Activated T-helper 17 cell treated with anti-CD3 and anti-CD28 coated beads, Interleukin-2, amount 50 U/mL, for 72 hours (primary cell): ENCODE measurements around the gene SH3TC1. TPM values are rescaled to one million over a fixed set of nuclear protein-coding genes. Genes with fewer than 3 reads are reported as not detected.
A peak's percentile ranks its signal among the peaks of the same experiment; 100 is the strongest.

ENCODE experiments used
- ATAC-seq: fragments of 150-1000 bp; cut with Tn5 transposase; replicated peaks from 2 replicates; pipeline ENCODE4 v1.10.0; 2021; ENCODE audit warnings: mild to moderate bottlenecking, moderate library complexity
- H3K27ac Mint-ChIP-seq: one replicate; pipeline ENCODE4 v1.8.0; 2022; ENCODE audit warnings: mixed read lengths
- H3K27me3 Mint-ChIP-seq: one replicate; pipeline ENCODE4 v1.8.0; 2022; ENCODE audit warnings: mixed read lengths
- H3K36me3 Mint-ChIP-seq: one replicate; pipeline ENCODE4 v1.8.0; 2022; ENCODE audit warnings: low read depth, mild to moderate bottlenecking, mixed read lengths
- H3K4me1 Mint-ChIP-seq: one replicate; pipeline ENCODE4 v1.8.0; 2022; ENCODE audit warnings: mixed read lengths
- H3K4me3 Mint-ChIP-seq: one replicate; pipeline ENCODE4 v1.8.0; 2022; ENCODE audit warnings: mild to moderate bottlenecking, mixed read lengths
- H3K9me3 Mint-ChIP-seq: one replicate; pipeline ENCODE4 v1.8.0; 2022; ENCODE audit warnings: mixed read lengths
- total RNA-seq, 2 donors: library from RNA; stranded (reverse); gene quantifications; one replicate each; pipeline ENCODE4 v1.2.3, GENCODE V29; 2022

SH3TC1 gene
- total RNA-seq, 2 donors from 2014 or later, result 23.1 to 37.4 TPM

DNA sequence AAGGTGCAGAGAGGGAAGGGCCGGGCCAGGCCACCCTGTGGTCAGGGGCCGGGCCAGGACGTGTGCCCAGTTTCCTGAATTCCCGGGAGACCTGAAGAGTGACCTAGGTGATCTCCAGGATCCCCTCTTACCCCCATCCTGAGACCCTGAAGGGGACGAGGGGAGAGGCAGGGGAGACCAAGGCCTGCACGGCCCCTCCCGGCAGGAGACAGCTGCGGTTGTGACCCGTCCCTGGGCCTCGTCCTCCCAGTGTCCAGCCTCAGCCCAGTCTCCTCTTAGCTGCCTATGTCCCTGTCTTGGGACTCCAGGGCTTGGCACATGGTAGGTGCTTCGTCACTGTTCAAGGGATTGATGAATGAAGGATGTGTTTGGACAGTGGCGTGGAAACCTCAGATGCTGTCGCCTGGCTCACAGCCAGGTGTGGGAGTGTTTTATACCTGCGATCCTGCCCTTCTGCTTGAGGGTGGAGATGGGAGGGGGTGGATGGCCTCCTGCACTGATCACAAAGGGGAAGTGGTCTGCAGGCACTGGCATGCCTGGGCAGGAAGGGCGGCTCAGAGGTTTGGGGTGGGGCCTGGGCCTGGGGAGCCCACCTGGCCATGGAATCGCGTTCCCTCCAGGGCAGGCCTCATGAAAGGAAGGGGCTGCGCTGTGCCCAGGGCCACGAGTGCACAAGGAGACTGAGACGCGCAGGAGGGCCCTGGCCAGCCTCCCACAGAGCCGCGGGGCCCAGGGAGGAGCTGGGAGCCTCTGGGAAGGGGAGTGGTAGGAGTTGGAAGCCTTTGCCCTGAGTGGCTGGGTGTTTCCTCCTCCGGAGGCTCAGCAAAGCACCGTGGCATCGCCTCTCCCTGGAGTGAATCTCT, 6.9 kb downstream of the SH3TC1 start:
- no peak overlapping the region for H3K4me3 Mint-ChIP-seq
- peaks cover 9% of the 10 kb centered on the region for H3K36me3 Mint-ChIP-seq
- H3K27ac Mint-ChIP-seq, result no peak overlapping the region
- H3K27me3 Mint-ChIP-seq, result no peaks in the 10 kb centered on the region
- H3K4me1 Mint-ChIP-seq, result peaks cover 10% of the 10 kb centered on the region
- no peak for ATAC-seq
- H3K9me3 Mint-ChIP-seq, result no peaks in the 10 kb centered on the region

DNA sequence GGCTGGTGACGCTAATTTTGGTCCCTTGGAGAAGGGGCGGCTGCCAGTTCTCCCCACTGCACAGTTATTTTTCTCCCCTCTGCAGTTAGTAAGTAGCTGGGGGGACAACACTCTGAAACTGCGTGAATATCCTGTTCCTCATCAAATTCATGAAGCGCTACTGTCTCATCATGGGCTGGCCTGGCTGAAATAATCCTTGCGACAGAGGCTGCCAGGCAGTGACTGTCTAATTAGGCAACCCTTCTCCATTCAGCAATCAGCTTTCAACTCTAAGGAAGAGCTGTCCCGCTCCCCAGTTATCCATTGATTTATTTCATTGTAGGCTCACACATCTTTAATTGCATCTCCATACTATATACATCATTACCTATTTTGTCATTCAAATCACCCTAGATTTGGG, 8.2 kb downstream of the SH3TC1 start:
- H3K4me3 Mint-ChIP-seq, result no peak overlapping the region
- no peaks in the 10 kb centered on the region for H3K4me1 Mint-ChIP-seq
- no peak for ATAC-seq
- peaks cover 9% of the 10 kb centered on the region for H3K36me3 Mint-ChIP-seq
- no peaks in the 10 kb centered on the region for H3K27me3 Mint-ChIP-seq
- H3K9me3 Mint-ChIP-seq, result no peaks in the 10 kb centered on the region
- peak overlapping the region; percentile 25 for H3K27ac Mint-ChIP-seq

DNA sequence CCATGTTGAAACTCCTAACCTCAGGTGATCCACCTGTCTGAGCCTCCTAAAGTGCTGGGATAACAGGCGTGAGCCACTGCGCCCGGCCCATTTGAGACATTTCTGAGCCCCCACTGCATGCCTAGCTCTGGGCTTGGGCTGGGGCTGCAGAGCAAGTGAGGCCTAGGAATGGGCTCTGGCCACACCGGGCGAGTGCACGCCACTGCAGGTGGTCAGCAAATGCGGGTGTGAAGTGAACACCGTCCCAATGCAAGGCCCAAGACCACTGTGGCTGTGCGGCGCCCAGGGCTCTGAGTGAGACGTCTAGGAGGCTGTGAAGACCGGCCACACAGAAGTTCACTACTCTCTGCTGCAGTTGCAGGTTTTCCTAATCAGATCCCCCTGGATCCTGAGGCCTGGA, 9.5 kb downstream of the SH3TC1 start:
- Mint-ChIP-seq H3K27ac (no peak overlapping the region), H3K4me3 (no peak overlapping the region), H3K36me3 (peaks cover 13% of the 10 kb centered on the region), H3K4me1 (no peaks in the 10 kb centered on the region), H3K9me3 (no peaks in the 10 kb centered on the region), H3K27me3 (no peaks in the 10 kb centered on the region)
- ATAC-seq, result no peak

DNA sequence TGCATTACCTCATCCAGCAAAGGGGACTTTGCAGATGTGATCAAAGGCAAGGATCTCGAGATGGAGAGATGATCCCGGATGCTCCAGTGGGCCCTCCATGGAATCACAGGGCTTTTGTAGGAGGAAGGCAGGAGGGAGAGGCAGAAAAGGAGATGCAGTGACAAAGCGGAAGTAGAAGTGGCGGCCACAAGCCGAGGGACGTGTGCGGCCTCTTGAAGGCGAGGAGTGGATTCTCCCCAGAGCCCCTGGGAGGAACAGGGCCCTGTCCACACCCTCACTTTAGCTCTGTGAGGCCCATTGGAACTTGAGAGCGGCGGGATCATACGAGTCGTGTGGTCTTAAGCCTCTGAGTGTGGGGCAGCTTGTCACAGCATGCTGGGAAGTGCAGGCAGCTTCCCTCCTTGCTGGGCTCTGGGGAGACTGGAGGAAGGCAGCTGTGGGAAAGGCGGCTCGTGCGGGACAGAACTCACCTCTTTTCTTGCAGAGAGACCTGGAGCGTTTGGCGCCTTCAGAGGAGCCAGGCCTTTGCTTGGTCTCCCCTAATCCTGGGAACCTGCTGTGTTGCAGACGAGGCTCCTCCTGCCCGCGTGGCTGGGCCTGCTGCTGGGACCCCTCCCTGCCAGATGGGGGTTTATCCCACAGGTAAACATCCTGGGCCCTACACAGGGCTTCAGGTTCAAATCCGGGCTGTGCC, 10.2 kb downstream of the SH3TC1 start:
- no peak for ATAC-seq
- Mint-ChIP-seq H3K27ac (no peak overlapping the region), H3K4me3 (no peak overlapping the region), H3K9me3 (no peaks in the 10 kb centered on the region), H3K27me3 (no peaks in the 10 kb centered on the region), H3K36me3 (peaks cover 20% of the 10 kb centered on the region), H3K4me1 (no peaks in the 10 kb centered on the region)

DNA sequence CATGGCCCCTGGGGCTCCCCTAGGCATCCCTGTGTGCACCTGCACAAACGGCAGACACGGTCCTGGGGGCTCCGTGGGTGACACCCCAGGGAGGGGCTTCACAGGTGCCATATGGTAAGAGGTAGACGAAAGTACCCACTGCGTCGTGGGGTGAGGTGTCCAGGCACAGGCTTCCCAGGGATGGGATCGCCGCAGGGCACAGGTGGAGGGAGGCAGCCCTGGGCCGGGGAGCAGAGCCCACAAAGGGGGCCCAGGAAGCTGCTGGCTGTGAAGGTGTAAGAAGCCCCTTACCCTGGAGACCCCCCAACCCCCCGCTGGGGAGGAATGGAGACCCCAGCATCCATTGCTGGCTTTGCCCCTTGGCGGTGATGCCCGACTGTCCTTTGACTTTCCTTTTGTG, 10.9 kb downstream of the SH3TC1 start:
- no peaks in the 10 kb centered on the region for H3K9me3 Mint-ChIP-seq
- ATAC-seq, result no peak
- H3K36me3 Mint-ChIP-seq, result peaks cover 27% of the 10 kb centered on the region
- H3K27me3 Mint-ChIP-seq, result no peaks in the 10 kb centered on the region
- H3K4me3 Mint-ChIP-seq, result no peak overlapping the region
- no peak overlapping the region for H3K27ac Mint-ChIP-seq
- H3K4me1 Mint-ChIP-seq, result no peaks in the 10 kb centered on the region

DNA sequence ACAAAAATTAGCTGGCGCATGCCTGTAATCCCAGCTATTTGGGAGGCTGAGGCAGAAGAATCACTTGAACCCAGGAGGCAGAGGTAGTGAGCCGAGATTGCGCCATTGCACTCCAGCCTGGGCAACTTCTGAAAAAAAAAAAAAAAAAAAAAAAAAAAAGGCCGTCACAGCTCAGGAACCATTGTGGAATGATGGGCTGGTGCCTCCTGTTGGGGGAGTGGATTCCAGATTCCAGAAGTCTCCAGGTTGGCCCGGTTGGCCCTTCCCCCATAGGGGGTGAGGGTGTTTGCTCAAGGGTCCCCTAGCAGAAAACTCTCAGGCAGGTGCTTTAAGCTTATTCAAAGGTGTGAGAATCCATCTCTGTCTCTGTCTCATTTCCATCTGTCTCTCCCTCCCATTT, 11.5 kb downstream of the SH3TC1 start:
- no peak for ATAC-seq
- H3K4me3 Mint-ChIP-seq, result no peak overlapping the region
- H3K27me3 Mint-ChIP-seq, result no peaks in the 10 kb centered on the region
- no peak overlapping the region for H3K27ac Mint-ChIP-seq
- H3K36me3 Mint-ChIP-seq, result peaks cover 31% of the 10 kb centered on the region
- no peaks in the 10 kb centered on the region for H3K9me3 Mint-ChIP-seq
- no peaks in the 10 kb centered on the region for H3K4me1 Mint-ChIP-seq

DNA sequence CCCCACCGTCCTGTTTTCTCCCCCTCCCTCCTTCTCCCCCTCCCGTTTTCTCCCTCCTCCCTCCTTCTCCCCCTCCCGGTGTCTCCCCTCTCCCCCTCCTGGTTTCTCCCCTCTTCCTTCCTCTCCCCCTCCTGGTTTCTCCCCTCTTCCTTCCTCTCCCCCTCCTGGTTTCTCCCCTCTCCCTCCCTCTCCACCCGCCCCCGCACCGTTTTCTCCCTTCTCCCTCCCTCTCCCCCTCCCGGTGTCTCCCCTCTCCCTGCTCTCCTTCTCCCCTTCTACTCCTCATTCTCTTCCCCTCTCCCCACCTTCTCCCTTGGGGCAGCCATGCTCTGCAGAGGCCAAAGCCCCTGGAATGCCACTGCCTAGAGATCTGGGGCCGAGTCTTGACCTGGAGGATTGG, 12.2 kb downstream of the SH3TC1 start:
- no peaks in the 10 kb centered on the region for H3K4me1 Mint-ChIP-seq
- H3K36me3 Mint-ChIP-seq, result peaks cover 31% of the 10 kb centered on the region
- H3K27me3 Mint-ChIP-seq, result no peaks in the 10 kb centered on the region
- no peak overlapping the region for H3K27ac Mint-ChIP-seq
- no peak overlapping the region for H3K4me3 Mint-ChIP-seq
- ATAC-seq, result no peak
- H3K9me3 Mint-ChIP-seq, result no peaks in the 10 kb centered on the region

DNA sequence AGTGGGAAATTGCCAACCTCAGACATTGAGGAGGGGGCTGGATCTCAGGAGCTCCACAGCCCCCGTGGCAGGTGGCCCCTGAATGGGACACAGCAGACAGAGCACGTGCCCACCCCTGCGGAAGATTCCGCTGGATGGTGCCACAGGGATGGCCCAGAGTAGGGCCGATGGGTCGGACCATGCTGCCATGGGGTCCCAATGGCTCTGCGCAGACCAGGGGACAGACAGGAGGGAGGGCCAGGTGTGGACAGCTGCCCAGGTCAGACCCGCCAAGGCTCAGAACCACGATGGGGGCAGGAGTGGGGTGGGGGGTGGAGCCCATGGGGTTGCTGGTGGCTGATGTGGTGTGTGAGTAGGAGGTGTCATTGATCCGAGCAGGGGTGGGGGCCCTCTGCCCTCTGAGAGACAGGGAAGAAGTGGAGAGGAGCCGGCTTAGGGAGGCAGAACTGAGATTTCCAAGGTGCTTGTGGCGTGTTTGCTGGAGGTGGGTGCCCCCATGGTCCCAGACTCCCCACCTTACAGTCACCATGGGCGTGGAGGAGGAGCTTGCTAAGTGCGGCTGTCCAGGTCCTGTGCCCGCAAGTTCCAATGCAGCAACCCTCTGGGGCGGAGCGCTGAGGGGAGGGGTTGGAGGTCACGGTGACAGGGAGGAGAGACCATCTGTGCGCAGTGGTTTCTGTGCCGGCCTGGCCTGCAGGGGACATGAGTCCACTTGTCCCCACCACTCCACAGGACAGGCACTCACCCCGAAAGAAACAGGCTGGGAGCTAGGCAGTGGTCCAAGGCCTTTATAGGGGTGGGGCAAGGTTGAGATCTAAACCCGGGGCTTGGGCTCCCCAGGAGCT, 12.9 kb downstream of the SH3TC1 start:
- Mint-ChIP-seq H3K4me1 (no peaks in the 10 kb centered on the region), H3K27ac (no peak overlapping the region), H3K36me3 (peaks cover 30% of the 10 kb centered on the region), H3K27me3 (no peaks in the 10 kb centered on the region), H3K9me3 (no peaks in the 10 kb centered on the region), H3K4me3 (no peak overlapping the region)
- ATAC-seq, result no peak

DNA sequence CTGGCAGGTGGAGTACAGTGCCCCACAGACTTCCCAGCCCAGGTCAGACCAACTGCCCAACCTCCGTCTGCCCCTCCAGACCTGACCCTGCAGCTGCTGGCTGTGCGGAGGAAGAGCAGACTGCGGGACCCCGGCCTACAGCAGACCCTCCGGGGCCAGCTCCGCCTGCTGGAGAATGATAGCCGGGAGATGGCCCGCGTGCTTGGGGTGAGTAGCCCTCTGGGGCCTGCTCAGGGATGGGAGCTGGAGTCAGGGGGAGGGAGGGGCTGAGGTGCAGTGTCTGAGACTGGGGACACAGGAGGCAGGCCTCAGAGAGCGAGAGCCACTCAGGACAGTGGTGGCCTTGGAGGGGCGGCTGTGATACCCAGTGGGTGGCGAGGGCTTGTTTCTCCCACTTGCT, 13.5 kb downstream of the SH3TC1 start:
- H3K36me3 Mint-ChIP-seq, result peaks cover 23% of the 10 kb centered on the region
- no peak overlapping the region for H3K27ac Mint-ChIP-seq

DNA sequence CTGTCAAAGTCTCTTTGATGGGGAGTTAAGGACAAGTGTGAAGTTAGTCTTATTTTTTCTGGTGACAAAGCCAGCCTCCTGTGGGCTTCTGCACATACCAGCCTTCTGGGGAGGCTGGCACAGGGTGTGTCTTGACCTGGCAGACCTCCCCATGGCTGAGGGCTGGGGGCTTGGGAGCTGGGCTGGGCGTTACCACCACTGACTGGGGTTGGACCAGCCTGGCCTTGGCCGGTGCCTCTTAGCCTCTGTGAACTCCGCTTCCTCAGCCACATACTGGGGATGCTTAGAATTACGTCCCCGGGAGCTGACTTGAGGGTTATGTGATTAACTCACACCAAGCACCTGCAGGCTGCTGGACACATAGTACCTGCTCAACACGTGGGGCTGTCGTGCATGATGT, 14.0 kb downstream of the SH3TC1 start:
- Mint-ChIP-seq H3K9me3 (no peaks in the 10 kb centered on the region), H3K27ac (no peak overlapping the region), H3K27me3 (no peaks in the 10 kb centered on the region), H3K4me1 (no peaks in the 10 kb centered on the region), H3K36me3 (peaks cover 22% of the 10 kb centered on the region), H3K4me3 (no peak overlapping the region)
- no peak for ATAC-seq

More for the DNA sequence above, 13.5 kb downstream of the SH3TC1 start:
- Mint-ChIP-seq H3K4me1 (no peaks in the 10 kb centered on the region), H3K4me3 (no peak overlapping the region), H3K9me3 (no peaks in the 10 kb centered on the region), H3K27me3 (no peaks in the 10 kb centered on the region)
- no peak for ATAC-seq

DNA sequence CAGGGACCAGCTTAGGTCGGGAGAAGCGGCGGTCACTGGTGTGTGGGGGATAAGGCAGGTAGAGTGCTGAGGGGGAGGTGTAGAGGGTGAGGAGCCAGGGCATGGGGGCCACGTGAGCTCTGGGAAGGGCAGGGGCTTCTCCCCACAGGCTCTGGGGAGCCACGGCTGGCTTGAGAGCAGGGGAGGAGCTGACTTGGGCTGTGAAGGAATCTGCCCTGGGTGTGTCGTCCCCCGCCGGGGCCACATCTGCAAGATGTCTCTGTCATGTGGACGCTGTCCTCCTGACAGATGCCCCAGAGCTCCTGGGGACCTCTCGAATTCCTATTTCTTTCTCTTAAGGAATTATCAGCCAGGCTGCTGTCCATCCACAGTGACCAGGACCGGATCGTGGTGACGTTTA, 15.0 kb downstream of the SH3TC1 start:
- Mint-ChIP-seq H3K27ac (no peak overlapping the region), H3K4me3 (no peak overlapping the region), H3K36me3 (peaks cover 22% of the 10 kb centered on the region), H3K27me3 (no peaks in the 10 kb centered on the region), H3K4me1 (no peaks in the 10 kb centered on the region), H3K9me3 (no peaks in the 10 kb centered on the region)
- ATAC-seq, result no peak

DNA sequence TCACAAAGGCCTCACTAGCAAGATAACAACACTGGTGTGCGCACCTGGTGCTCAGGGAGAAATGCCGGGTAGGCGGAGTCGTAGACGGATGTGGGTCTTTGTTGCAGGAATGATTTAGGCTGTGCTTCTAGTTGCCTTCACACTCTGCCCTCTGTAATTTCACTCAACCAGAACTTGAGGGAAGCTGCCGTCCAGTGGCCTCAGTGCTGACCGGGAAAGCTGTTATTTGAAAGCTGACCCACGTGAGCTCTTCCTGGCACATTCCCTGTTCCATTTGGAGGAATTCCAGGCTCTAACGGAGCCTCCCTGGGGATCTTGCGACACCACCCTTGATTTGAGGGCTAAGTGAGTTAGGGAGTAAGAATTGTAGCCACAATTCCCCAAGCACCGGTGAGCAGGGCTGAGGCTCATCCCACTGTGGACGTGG, 15.9 kb downstream of the SH3TC1 start:
- Mint-ChIP-seq H3K9me3 (no peaks in the 10 kb centered on the region), H3K36me3 (peaks cover 29% of the 10 kb centered on the region), H3K27ac (no peak overlapping the region), H3K4me1 (no peaks in the 10 kb centered on the region), H3K4me3 (no peak overlapping the region), H3K27me3 (no peaks in the 10 kb centered on the region)
- ATAC-seq, result no peak

DNA sequence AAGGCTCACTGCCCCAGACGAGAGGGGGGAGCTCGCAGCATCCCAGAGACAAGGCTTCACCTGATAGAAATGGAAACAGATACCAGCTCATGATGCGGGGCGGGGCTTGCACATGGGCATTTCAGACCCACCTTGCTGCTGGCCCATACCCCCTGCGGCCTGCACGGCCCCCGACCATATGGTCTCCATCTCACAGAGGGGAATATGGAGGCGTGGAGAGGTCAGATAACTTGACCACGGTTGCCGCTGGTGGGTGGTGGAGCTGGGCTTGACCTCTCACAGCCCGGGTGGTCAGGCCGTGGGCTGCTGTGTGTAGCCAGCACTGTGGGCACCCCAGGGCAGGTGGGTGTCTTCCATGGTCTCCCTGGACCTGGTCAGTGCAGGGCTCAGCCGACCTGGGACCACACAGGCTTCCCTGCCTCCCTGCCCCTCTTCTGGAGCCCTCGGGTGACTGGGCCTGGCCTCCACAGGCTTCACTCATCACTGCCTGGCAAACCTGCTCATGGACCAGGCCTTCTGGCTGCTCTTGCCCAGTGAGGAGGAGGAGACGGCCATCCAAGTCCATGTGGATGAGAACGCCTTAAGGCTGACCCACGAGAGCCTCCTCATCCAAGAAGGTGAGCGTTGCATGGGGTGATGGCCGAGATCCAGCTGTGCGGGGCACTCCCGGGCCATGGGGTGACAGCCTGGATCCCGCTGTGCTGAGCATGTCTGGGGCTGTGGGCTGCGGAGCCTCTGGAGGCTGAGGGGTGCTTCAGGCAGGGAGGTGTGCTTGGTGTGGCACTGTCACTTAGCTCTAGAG, 16.8 kb downstream of the SH3TC1 start:
- ATAC-seq, result no peak
- H3K9me3 Mint-ChIP-seq, result no peaks in the 10 kb centered on the region
- no peaks in the 10 kb centered on the region for H3K27me3 Mint-ChIP-seq
- no peak overlapping the region for H3K4me3 Mint-ChIP-seq
- no peak overlapping the region for H3K27ac Mint-ChIP-seq
- H3K36me3 Mint-ChIP-seq, result peaks cover 37% of the 10 kb centered on the region
- peaks cover 6% of the 10 kb centered on the region for H3K4me1 Mint-ChIP-seq
